Sigmoid colon (tissue), 7 donors: Measurements from ENCODE around the gene COL4A6. TPM values are rescaled to one million over a fixed set of nuclear protein-coding genes. Genes with fewer than 3 reads are reported as not detected.

Experiments
- DNase-seq: peaks from one replicate; pipeline ENCODE4 v3.0.0-alpha.2; 2019
- H3K27ac ChIP-seq, 4 donors: fragments of 200-600 bp; sonication (generic); one replicate each; pipeline ENCODE4 v1.5.1; 2016 to 2019; ENCODE audit warnings: mild to moderate bottlenecking in 1 of 4
- H3K27me3 ChIP-seq, 3 donors: fragments of 200-600 bp; sonication (generic); one replicate each; pipeline ENCODE4 v1.5.1; 2019; ENCODE audit warnings: mild to moderate bottlenecking in 1 of 3
- H3K36me3 ChIP-seq, 4 donors: fragments of 200-600 bp; sonication (generic); one replicate each; pipeline ENCODE4 v1.5.1; 2016 to 2019
- H3K4me1 ChIP-seq, 4 donors: fragments of 200-600 bp; sonication (generic); one replicate each; pipeline ENCODE4 v1.5.1; 2017 to 2019
- H3K4me3 ChIP-seq, 4 donors: fragments of 200-600 bp; sonication (generic); one replicate each; pipeline ENCODE4 v1.5.1; 2017 to 2019; ENCODE audit warnings: mild to moderate bottlenecking in 2 of 4, moderate library complexity in 1 of 4
- H3K9me3 ChIP-seq, 4 donors: fragments of 200-600 bp in 3 of 4; sonication (generic) in 3 of 4; one replicate each; pipeline versions ENCODE4 v1.5.1 to v1.6.1; 2013 to 2019
- EP300 ChIP-seq, 4 donors: sonication (generic); formaldehyde crosslinking; IDR thresholded peaks; one replicate each; pipeline ENCODE4 v1.6.1; 2017; ENCODE audit warnings: antibody characterized with exemption in 4 of 4
- POLR2A ChIP-seq, 2 donors: fragments of 450-650 bp; IDR thresholded peaks; one replicate each; pipeline ENCODE4 v1.6.1; 2016; ENCODE audit warnings: antibody characterized with exemption in 2 of 2, mild to moderate bottlenecking in 2 of 2, moderate library complexity in 2 of 2
- POLR2AphosphoS5 ChIP-seq, 4 donors: sonication (generic); formaldehyde crosslinking; IDR thresholded peaks; one replicate each; pipeline ENCODE4 v1.6.1; 2017; ENCODE audit warnings: antibody characterized with exemption in 4 of 4
- WGBS, 2 donors: extraction: QIAGEN DNeasy Blood & Tissue Kit; methylation state at CpG; one replicate each; pipeline ENCODE4 v1.1.7; 2013; 5-methylcytosine and 5-hydroxymethylcytosine counted together
- intact Hi-C: fragments of 100-400 bp; cut with DNase I; formaldehyde crosslinking; loops from one replicate; pipeline ENCODE4 v1.15.1; 2023
- polyA plus RNA-seq, 3 donors: library from polyadenylated mRNA; stranded (reverse); fragments of 200-250 nt; gene quantifications; one replicate each; pipeline ENCODE4 v1.2.3, GENCODE V29; 2013
- total RNA-seq, 4 donors: library from RNA; depleted of rRNA; stranded (reverse); fragments of >200 nt; gene quantifications; one replicate each; pipeline ENCODE4 v1.1.0, GENCODE V29; 2016
- TF ChIP-seq, protein P1 (sequence below), 4 experiments: fragments of 450-650 bp in 3 of 4; fragments of 200-600 bp in 1 of 4; IDR thresholded peaks; one replicate each; pipeline ENCODE4 v1.5.1; 2016 to 2019; ENCODE audit warnings: antibody characterized with exemption in 4 of 4, mild to moderate bottlenecking in 3 of 4, moderate library complexity in 2 of 4
- donor health status: healthy with polysubstance abuse.
- donor health status: Bipolar disorder and iron deficiency.
- donor health status: healthy.

COL4A6 gene
- total and polyA plus RNA-seq, 7 donors, result 0.16 to 3.0 (median 0.36) TPM

- Histone ChIP-seq H3K27ac (peak overlapping the region in 1 of 4 donors; percentile 74), H3K4me3 (no peak overlapping the region), H3K27me3 (peaks cover 0 to under 1% (median 0%) of the 10 kb centered on the region in 3 donors), H3K4me1 (no peaks in the 10 kb centered on the region), H3K9me3 (no peaks in the 10 kb centered on the region), H3K36me3 (no peaks in the 10 kb centered on the region)
- TF ChIP-seq EP300 (IDR thresholded peaks at IDR 0.05), result no peak
- no peak for TF ChIP-seq POLR2A (IDR thresholded peaks at IDR 0.05)
- TF ChIP-seq, protein P1, sequence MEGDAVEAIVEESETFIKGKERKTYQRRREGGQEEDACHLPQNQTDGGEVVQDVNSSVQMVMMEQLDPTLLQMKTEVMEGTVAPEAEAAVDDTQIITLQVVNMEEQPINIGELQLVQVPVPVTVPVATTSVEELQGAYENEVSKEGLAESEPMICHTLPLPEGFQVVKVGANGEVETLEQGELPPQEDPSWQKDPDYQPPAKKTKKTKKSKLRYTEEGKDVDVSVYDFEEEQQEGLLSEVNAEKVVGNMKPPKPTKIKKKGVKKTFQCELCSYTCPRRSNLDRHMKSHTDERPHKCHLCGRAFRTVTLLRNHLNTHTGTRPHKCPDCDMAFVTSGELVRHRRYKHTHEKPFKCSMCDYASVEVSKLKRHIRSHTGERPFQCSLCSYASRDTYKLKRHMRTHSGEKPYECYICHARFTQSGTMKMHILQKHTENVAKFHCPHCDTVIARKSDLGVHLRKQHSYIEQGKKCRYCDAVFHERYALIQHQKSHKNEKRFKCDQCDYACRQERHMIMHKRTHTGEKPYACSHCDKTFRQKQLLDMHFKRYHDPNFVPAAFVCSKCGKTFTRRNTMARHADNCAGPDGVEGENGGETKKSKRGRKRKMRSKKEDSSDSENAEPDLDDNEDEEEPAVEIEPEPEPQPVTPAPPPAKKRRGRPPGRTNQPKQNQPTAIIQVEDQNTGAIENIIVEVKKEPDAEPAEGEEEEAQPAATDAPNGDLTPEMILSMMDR (IDR thresholded peaks at IDR 0.05), result no peak
- no peak for TF ChIP-seq POLR2AphosphoS5 (IDR thresholded peaks at IDR 0.05)
- intact Hi-C loops, result no loop called here
- WGBS, 2 donors, result 87 to 92% methylated on average over 18 of the region's 18 CpGs
- DNase-seq, result no peak
These were observed 140.0 kb downstream of the COL4A6 start for GRCh38 chrX:108298165-108298602.

DNA sequence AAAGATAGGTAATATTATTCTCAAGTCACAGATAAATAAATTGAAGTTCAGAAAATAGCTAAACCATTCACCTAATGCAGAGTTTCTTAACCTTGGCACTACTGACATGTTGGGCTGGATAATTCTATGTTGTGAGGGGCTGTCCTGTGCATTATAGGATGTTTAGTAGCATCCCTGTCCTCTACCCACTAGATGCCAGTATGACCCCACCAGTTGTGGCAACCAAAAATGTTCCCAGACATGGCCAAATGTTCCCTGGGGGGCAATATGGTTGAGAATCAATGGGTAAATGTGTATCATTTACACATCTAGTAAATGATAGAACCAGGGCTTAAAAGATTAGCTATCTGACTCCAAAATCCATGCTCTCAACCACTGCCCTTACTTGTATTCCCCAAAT, 140.9 kb downstream of the COL4A6 start:
- no peaks in the 10 kb centered on the region for H3K27me3 ChIP-seq
- peak overlapping the region in 1 of 4 donors; percentile 74 for H3K27ac ChIP-seq
- no peak for DNase-seq
- H3K4me3 ChIP-seq, result no peak overlapping the region
- H3K9me3 ChIP-seq, result no peaks in the 10 kb centered on the region
- no peak for TF ChIP-seq EP300 (IDR thresholded peaks at IDR 0.05)
- TF ChIP-seq POLR2A (IDR thresholded peaks at IDR 0.05), result no peak
- TF ChIP-seq POLR2AphosphoS5 (IDR thresholded peaks at IDR 0.05), result no peak
- TF ChIP-seq, protein P1 (IDR thresholded peaks at IDR 0.05), result no peak
- intact Hi-C loops, result no loop called here
- H3K4me1 ChIP-seq, result no peaks in the 10 kb centered on the region
- H3K36me3 ChIP-seq, result no peaks in the 10 kb centered on the region

- no peak overlapping the region for H3K27ac ChIP-seq
- intact Hi-C loops, result no loop called here
- 93% methylated on average over 3 of the region's 3 CpGs for WGBS, 2 donors
These were observed 146.2 kb downstream of the COL4A6 start for GRCh38 chrX:108292053-108292452.

DNA sequence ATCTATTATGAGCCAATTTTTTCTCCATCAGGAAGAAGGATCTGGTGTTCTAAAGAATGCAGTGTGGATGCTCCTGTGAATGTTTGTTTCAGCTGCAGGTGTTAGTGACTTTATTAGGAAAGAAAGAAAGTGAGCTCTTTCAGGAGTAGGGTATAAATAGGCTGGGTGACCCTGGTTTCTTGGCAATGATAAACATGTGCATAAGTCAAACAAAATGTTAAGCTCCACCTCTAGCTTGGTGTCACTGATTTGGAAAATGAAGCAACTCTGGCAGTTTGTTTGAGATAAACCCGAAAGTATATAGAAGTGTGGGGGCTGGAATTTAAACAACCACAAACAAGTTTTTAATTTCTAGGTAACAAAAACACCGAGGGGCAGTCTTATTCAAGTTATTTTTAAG, 152.3 kb downstream of the COL4A6 start:
- intact Hi-C loops, result no loop called here
- TF ChIP-seq, protein P1 (IDR thresholded peaks at IDR 0.05), result no peak
- no peak for TF ChIP-seq EP300 (IDR thresholded peaks at IDR 0.05)
- TF ChIP-seq POLR2A (IDR thresholded peaks at IDR 0.05), result no peak
- no peak for TF ChIP-seq POLR2AphosphoS5 (IDR thresholded peaks at IDR 0.05)
- Histone ChIP-seq H3K27ac (peak overlapping the region in 1 of 4 donors; percentile 63), H3K9me3 (no peaks in the 10 kb centered on the region), H3K27me3 (no peaks in the 10 kb centered on the region), H3K4me3 (no peak overlapping the region), H3K36me3 (no peaks in the 10 kb centered on the region), H3K4me1 (no peaks in the 10 kb centered on the region)
- no peak for DNase-seq
- 62 to 71% methylated on average over 2 of the region's 2 CpGs for WGBS, 2 donors

More at GRCh38 chrX:108292053-108292452, 146.2 kb downstream of the COL4A6 start:
- Histone ChIP-seq H3K4me1 (no peaks in the 10 kb centered on the region), H3K27me3 (no peaks in the 10 kb centered on the region), H3K4me3 (no peak overlapping the region), H3K9me3 (peaks cover 0 to 8% (median 0%) of the 10 kb centered on the region in 4 donors), H3K36me3 (no peaks in the 10 kb centered on the region)
- TF ChIP-seq EP300 (IDR thresholded peaks at IDR 0.05), result no peak
- TF ChIP-seq POLR2AphosphoS5 (IDR thresholded peaks at IDR 0.05), result no peak
- TF ChIP-seq POLR2A (IDR thresholded peaks at IDR 0.05), result no peak
- TF ChIP-seq, protein P1 (IDR thresholded peaks at IDR 0.05), result no peak
- no peak for DNase-seq

GRCh38 chrX:108285356-108285755, 152.9 kb downstream of the COL4A6 start:
- no peak for DNase-seq
- intact Hi-C loops, result no loop called here
- TF ChIP-seq POLR2AphosphoS5 (IDR thresholded peaks at IDR 0.05) (no peak), POLR2A (IDR thresholded peaks at IDR 0.05) (no peak), EP300 (IDR thresholded peaks at IDR 0.05) (no peak)
- TF ChIP-seq, protein P1 (IDR thresholded peaks at IDR 0.05), result no peak
- Histone ChIP-seq H3K27me3 (no peaks in the 10 kb centered on the region), H3K4me1 (no peaks in the 10 kb centered on the region), H3K9me3 (no peaks in the 10 kb centered on the region), H3K27ac (peak overlapping the region in 1 of 4 donors; percentile 63), H3K4me3 (no peak overlapping the region), H3K36me3 (no peaks in the 10 kb centered on the region)
- WGBS, 2 donors, result 31% methylated on average over 2 of the region's 2 CpGs
